WERI-Rb-1 (cell line): ENCODE data around the gene CCDC201.
"Not testable (repeated sequence)": the region's sequence is repeated elsewhere in the genome, so short reads cannot be mapped to it uniquely, and the experiment has no call there.

ENCODE experiments used
- DNase-seq: peaks from one replicate; pipeline ENCODE4 v3.0.0-alpha.2; 2020
- H3K27ac ChIP-seq: fragments of 250-450 bp; sonication (Bioruptor Pico); 2 replicates; pipeline ENCODE4 v1.5.1; 2020; ENCODE audit warnings: mild to moderate bottlenecking, moderate library complexity
- H3K27me3 ChIP-seq: fragments of 250-450 bp; sonication (Bioruptor Pico); 2 replicates; pipeline ENCODE4 v1.5.1; 2021; ENCODE audit warnings: mild to moderate bottlenecking, low read depth, moderate library complexity; ENCODE audit not compliant: insufficient read depth, severe bottlenecking
- H3K36me3 ChIP-seq: fragments of 250-450 bp; sonication (Bioruptor Pico); 2 replicates; pipeline ENCODE4 v1.5.1; 2020; ENCODE audit warnings: mild to moderate bottlenecking, moderate library complexity
- H3K4me3 ChIP-seq: 2 replicates; pipeline ENCODE4 v1.5.1; 2011; ENCODE audit warnings: low read depth, mild to moderate bottlenecking, control low read depth, low read length
- H3K9me3 ChIP-seq: fragments of 250-450 bp; sonication (Bioruptor Pico); 2 replicates; pipeline ENCODE4 v1.5.1; 2021; ENCODE audit warnings: mild to moderate bottlenecking, moderate library complexity; ENCODE audit not compliant: severe bottlenecking
- CTCF ChIP-seq: IDR thresholded peaks from 2 replicates; pipeline ENCODE4 v1.5.1; 2011; ENCODE audit warnings: low read depth, mild to moderate bottlenecking, control low read depth, inconsistent platforms, low read length

The CCDC201 gene

DNA sequence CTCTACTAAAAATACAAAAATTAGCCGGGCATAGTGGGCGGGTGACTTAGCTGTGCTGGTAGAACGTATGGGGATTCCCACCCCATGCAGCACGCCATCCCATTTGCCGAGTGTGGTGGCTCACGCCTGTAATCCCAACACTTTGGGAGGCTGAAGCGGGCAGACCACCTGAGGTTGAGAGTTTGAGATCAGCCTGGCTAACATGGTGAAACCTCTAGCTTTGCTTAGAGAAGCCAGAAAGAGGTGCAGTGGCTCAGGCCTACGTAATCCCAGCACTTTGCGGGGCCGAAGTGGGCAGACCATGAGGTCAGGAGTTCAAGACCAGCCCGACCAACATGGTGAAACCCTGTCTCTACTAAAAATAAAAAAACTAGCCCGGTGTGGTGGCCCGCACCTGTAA lies 45.2 kb downstream of the CCDC201 start:
- not testable (repeated sequence) for H3K9me3 ChIP-seq, DNase-seq, H3K36me3 ChIP-seq, H3K27ac ChIP-seq, H3K27me3 ChIP-seq, H3K4me3 ChIP-seq

GRCh38 chr7:45826550-45826949 lies 46.3 kb downstream of the CCDC201 start:
- not testable (repeated sequence) for H3K4me3 ChIP-seq, H3K27ac ChIP-seq, H3K27me3 ChIP-seq, DNase-seq, H3K36me3 ChIP-seq, H3K9me3 ChIP-seq

DNA sequence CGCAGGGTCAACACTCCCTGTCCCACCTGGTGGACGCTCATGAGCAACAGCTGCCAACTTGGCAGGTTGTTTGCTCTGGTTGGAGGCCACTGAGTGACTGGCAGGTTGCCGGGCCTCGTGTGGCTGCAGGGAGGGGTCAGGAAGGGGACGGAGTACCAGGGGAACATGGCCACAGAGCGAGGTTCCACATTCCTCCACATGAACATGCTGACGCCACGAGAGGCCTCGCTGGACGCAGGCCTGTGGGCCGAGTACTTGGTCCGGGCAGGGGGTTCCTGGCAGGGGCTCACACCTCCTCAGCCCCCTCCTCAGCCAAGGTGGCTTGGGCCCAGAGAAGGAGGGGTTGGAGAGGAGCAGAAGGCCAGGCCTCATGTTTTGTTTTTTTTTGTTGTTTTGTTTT lies 54.1 kb downstream of the CCDC201 start:
- H3K9me3 ChIP-seq, H3K36me3 ChIP-seq, H3K27me3 ChIP-seq, H3K4me3 ChIP-seq, DNase-seq, H3K27ac ChIP-seq: not testable (repeated sequence)

DNA sequence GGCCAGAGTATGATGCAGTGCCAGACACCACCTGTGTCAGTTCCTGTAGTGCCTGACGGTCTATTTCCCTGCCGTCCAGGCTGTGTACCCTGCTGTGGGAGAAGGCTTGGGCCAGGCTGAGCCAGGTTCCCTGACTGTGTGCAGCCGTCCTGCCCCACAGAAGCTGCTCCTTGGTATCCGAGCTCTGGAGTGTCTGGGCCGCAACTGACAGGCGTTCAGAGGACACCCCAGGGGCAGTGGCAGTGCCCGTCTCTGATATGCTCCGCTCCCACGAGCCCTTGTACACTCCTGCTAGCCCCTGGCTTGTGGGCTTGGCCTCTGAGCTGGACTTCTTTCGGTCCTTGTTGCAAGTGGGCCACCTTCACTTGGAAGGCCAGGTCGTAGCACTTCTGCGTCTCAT lies 55.0 kb downstream of the CCDC201 start:
- H3K36me3 ChIP-seq, H3K27ac ChIP-seq, H3K9me3 ChIP-seq, DNase-seq, H3K4me3 ChIP-seq, H3K27me3 ChIP-seq: not testable (repeated sequence)

GRCh38 chr7:45817016-45817415 lies 55.9 kb downstream of the CCDC201 start:
- not testable (repeated sequence) for H3K36me3 ChIP-seq, H3K27me3 ChIP-seq, H3K4me3 ChIP-seq, H3K9me3 ChIP-seq, H3K27ac ChIP-seq, DNase-seq

GRCh38 chr7:45814216-45815118 lies 58.4 kb downstream of the CCDC201 start:
- not testable (repeated sequence) for H3K27me3 ChIP-seq, DNase-seq

GRCh38 chr7:45813771-45814170 lies 59.1 kb downstream of the CCDC201 start:
- H3K27me3 ChIP-seq, H3K4me3 ChIP-seq, DNase-seq, H3K27ac ChIP-seq, H3K9me3 ChIP-seq, H3K36me3 ChIP-seq: not testable (repeated sequence)

More at GRCh38 chr7:45814216-45815118, 58.4 kb downstream of the CCDC201 start:
- H3K9me3 ChIP-seq, H3K36me3 ChIP-seq, H3K27ac ChIP-seq, H3K4me3 ChIP-seq: not testable (repeated sequence)

DNA sequence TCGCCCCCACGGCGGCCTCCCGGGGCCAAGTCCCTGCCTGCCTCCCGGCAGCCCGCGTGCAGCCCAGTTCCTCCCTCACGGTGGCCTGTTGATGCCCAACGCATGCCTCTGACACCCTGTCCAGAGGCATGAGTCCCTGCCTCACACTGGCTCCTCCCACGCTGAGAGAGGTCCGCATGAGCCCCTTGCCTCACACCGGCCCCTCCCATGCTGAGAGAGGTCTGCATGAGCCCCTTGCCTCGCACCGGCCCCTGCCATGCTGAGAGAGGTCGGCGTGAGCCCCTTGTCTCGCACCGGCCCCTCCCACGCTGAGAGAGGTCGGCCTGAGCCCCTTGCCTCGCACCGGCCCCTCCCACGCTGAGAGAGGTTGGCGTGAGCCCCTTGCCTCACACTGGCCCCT lies 59.9 kb downstream of the CCDC201 start:
- H3K9me3 ChIP-seq, result no peaks in the 10 kb centered on the region
- H3K27me3 ChIP-seq, result no peaks in the 10 kb centered on the region
- no peak overlapping the region for H3K4me3 ChIP-seq
- TF ChIP-seq CTCF, result no peak
- H3K36me3 ChIP-seq, result no peaks in the 10 kb centered on the region
- no peak for DNase-seq
- no peak overlapping the region for H3K27ac ChIP-seq

- not testable (repeated sequence) for H3K36me3 ChIP-seq, H3K9me3 ChIP-seq, H3K27me3 ChIP-seq, H3K4me3 ChIP-seq, DNase-seq, H3K27ac ChIP-seq
Observed at GRCh38 chr7:45811652-45812234, 61.1 kb downstream of the CCDC201 start.

DNA sequence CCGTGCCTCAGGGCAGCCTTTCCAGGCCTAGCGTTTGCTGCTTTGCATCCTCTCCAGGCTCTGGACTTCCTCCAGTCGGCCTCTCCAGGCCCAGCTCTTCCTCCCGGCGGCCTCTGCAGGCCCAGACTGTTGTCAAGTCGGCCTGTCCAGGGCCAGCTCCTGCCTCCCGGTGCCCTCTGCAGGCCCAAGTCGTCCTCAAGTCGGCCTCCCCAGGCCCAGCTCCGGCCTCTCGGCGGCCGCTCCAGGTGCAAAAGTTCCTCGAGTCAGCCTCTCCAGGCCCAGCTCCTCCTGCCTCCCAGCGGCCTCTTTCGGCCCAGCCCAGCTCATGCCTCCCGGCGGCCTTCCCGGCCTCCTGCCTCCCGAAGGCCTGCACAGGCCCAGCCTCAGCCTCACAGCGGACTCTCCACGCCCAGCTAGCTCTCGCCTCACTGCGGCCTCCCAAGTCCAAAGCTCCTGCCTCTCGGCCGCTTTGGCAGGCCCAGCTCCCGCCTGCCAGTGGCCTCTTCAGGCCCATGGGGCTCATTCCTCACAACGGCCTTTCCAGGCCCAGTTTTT lies 62.4 kb downstream of the CCDC201 start:
- H3K9me3 ChIP-seq, H3K27ac ChIP-seq, DNase-seq, H3K27me3 ChIP-seq, H3K36me3 ChIP-seq, H3K4me3 ChIP-seq: not testable (repeated sequence)
